Lung (tissue), 12 donors: ENCODE data around the gene NTRK3. TPM values are rescaled to one million over a fixed set of nuclear protein-coding genes. Genes with fewer than 3 reads are reported as not detected.

Source experiments
- ATAC-seq: fragments of 200-7000 bp; cut with Tn5 transposase; one replicate; pipeline ENCODE4 v1.9.1; 2020; ENCODE audit warnings: moderate number of reproducible peaks; ENCODE audit not compliant: insufficient read depth, low FRiP score
- DNase-seq, 3 donors: peaks; one replicate each; pipeline ENCODE4 v3.0.0-alpha.2; 2013 to 2017
- H3K27ac ChIP-seq, 2 donors: one replicate each; pipeline ENCODE4 v1.5.1; 2013; ENCODE audit warnings: mild to moderate bottlenecking in 2 of 2, moderate library complexity in 2 of 2, control low read depth in 1 of 2, inconsistent platforms in 1 of 2, low read depth in 1 of 2, low read length in 1 of 2
- H3K27me3 ChIP-seq, 3 donors: one replicate each; pipeline ENCODE4 v1.5.1; 2013; ENCODE audit warnings: low read length in 2 of 3; ENCODE audit not compliant: control insufficient read depth in 3 of 3, insufficient read depth in 3 of 3
- H3K36me3 ChIP-seq, 4 donors: one replicate each; pipeline ENCODE4 v1.5.1; 2013; ENCODE audit warnings: low read length in 4 of 4, mild to moderate bottlenecking in 1 of 4, moderate library complexity in 1 of 4; ENCODE audit not compliant: control insufficient read depth in 4 of 4, insufficient read depth in 4 of 4
- H3K4me1 ChIP-seq, 5 donors: one replicate each; pipeline ENCODE4 v1.5.1; 2013; ENCODE audit warnings: low read length in 5 of 5, mild to moderate bottlenecking in 2 of 5, moderate library complexity in 1 of 5; ENCODE audit not compliant: control insufficient read depth in 5 of 5, insufficient read depth in 5 of 5
- H3K4me3 ChIP-seq: one replicate; pipeline ENCODE4 v1.5.1; 2013; ENCODE audit warnings: mild to moderate bottlenecking, control low read depth, moderate library complexity
- H3K9ac ChIP-seq, 2 donors: one replicate each; pipeline ENCODE4 v1.5.1; 2013; ENCODE audit warnings: low read length in 2 of 2, control low read depth in 1 of 2; ENCODE audit not compliant: insufficient read depth in 1 of 2
- H3K9me3 ChIP-seq, 4 donors: one replicate each; pipeline ENCODE4 v1.5.1; 2013; ENCODE audit warnings: low read length in 3 of 4, mild to moderate bottlenecking in 1 of 4, moderate library complexity in 1 of 4; ENCODE audit not compliant: control insufficient read depth in 4 of 4, insufficient read depth in 3 of 4
- WGBS, 2 donors: extraction: QIAGEN DNeasy Blood & Tissue Kit; methylation state at CpG; one replicate each; pipeline ENCODE4 v1.1.7; 2013; 5-methylcytosine and 5-hydroxymethylcytosine counted together
- polyA plus RNA-seq, 2 donors: library from polyadenylated mRNA; stranded (reverse); fragments of 200-250 nt; gene quantifications; one replicate each; pipeline ENCODE4 v1.2.1, GENCODE V29; 2013
- total RNA-seq, 2 donors: library from RNA; depleted of rRNA in 1 of 2; stranded (reverse); fragments of >200 nt in 1 of 2; gene quantifications; one replicate each; pipeline ENCODE4 v1.2.1, GENCODE V29; 2014 to 2021
- TF ChIP-seq, protein P1 (sequence below): IDR thresholded peaks from 2 replicates; pipeline ENCODE4 v1.5.1; 2012; ENCODE audit warnings: mild to moderate bottlenecking; ENCODE audit errors: control extremely low read depth, extremely low read depth
- donor health status: control.
- donor health status: control.
- donor health status: Bipolar disorder and iron deficiency.
- donor health status: healthy.
- donor health status: DM: yes; HTN: yes; CAD: no.

NTRK3 gene
- total and polyA plus RNA-seq, 4 donors = 0.44 to 11.0 (median 4.2) TPM

DNA sequence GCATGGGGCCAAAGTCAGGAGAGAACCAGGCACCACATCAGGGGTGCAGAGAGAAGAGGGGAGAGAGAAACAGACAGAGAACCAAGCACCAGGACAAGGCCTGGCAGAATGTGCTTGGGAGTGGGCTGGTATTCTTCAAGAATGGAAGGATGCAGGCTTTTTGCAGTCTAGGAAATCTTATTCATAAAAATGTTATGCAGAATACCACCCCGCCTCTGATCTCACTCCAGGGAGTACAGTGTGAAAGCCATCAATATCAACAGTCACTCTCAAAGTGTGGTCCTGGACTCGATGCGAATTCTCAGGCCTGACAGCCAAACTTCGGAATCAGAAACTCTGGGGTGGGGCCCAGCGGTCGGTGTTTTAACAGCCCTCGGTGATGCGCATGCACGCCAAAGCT is 16.9 kb downstream of the NTRK3 start:
- no peak overlapping the region for H3K27ac ChIP-seq

DNA sequence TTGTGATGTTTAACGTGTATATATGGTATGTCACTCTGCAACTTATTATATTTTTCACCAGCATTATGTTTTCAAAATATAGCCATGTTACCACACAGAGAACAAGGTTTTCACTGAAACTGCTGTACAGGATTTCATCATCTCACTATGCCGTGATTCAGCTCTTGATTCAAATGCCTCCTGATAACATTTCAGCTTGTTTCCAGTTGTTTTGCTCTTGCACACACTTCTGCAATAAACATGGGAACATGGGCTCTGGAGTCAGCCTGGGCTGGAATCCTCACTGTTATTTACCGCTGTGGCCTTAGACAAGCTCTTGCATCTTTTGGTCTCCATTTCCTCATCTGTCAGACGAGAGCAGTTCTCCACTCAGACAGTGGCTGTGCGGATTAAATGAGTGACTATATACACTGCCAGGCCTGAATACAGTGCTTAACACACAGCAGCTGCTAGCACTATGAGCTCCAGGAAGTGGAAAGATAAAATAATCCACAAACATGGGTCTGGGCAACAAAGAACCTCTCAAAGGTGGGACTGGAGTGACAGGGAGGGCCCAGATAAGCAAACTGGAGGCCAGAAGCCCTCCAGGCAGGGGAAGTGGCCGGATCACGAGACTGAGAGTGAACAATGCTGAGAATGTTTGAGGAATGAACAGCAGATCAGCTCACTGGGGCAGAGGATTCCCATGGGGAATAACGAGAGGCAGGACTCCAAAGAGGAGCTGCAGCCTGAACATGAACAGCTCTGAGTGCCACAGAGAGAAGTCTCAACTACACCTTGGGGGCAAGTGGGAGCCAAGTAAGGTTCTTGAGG is 17.7 kb downstream of the NTRK3 start:
- peak overlapping the region in 1 of 2 donors; percentile 60 for H3K27ac ChIP-seq
- no peaks in the 10 kb centered on the region for H3K36me3 ChIP-seq
- TF ChIP-seq, protein P1, sequence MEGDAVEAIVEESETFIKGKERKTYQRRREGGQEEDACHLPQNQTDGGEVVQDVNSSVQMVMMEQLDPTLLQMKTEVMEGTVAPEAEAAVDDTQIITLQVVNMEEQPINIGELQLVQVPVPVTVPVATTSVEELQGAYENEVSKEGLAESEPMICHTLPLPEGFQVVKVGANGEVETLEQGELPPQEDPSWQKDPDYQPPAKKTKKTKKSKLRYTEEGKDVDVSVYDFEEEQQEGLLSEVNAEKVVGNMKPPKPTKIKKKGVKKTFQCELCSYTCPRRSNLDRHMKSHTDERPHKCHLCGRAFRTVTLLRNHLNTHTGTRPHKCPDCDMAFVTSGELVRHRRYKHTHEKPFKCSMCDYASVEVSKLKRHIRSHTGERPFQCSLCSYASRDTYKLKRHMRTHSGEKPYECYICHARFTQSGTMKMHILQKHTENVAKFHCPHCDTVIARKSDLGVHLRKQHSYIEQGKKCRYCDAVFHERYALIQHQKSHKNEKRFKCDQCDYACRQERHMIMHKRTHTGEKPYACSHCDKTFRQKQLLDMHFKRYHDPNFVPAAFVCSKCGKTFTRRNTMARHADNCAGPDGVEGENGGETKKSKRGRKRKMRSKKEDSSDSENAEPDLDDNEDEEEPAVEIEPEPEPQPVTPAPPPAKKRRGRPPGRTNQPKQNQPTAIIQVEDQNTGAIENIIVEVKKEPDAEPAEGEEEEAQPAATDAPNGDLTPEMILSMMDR = no peak
- H3K9me3 ChIP-seq = no peaks in the 10 kb centered on the region
- ATAC-seq (peak; percentile 46), DNase-seq (peak in 1 of 3 donors; percentile 59)
- WGBS, 2 donors = 54 to 57% methylated on average over 8 of the region's 8 CpGs
- H3K4me1 ChIP-seq = no peaks in the 10 kb centered on the region
- peaks cover 0 to 3% (median 0%) of the 10 kb centered on the region in 3 donors for H3K27me3 ChIP-seq
- no peak overlapping the region for H3K4me3 ChIP-seq
- H3K9ac ChIP-seq = no peak overlapping the region

More for the DNA sequence above, 16.9 kb downstream of the NTRK3 start:
- Histone ChIP-seq H3K4me1 (no peaks in the 10 kb centered on the region), H3K9ac (no peak overlapping the region), H3K36me3 (no peaks in the 10 kb centered on the region), H3K4me3 (no peak overlapping the region), H3K9me3 (no peaks in the 10 kb centered on the region), H3K27me3 (peaks cover 0 to 3% (median 0%) of the 10 kb centered on the region in 3 donors)
- DNase-seq = no peak
- ATAC-seq = no peak
- TF ChIP-seq, protein P1 = no peak
- 83 to 95% methylated on average over 9 of the region's 9 CpGs for WGBS, 2 donors

DNA sequence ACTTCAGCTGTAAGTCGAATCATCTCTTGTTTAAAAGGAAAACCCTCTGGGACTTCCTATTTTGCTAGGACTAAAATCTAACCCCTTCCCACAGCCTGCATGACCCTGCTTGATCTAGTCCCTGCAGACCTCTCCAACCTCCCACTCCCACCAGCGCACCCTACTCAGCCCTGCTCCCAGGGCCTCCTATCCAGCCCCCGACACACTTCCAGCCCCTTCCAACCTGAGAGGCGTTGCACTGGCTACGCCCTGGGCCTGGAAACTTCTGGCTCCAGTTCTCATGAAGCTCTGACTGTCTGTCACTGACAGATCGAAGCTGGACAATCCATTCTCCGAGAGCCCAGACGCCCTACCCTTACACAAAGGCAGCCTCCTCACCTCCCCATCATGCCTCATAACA is 21.8 kb downstream of the NTRK3 start:
- Histone ChIP-seq H3K4me1 (no peaks in the 10 kb centered on the region), H3K27me3 (peaks cover 0 to 3% (median 0%) of the 10 kb centered on the region in 3 donors), H3K9me3 (no peaks in the 10 kb centered on the region), H3K9ac (no peak overlapping the region), H3K36me3 (no peaks in the 10 kb centered on the region), H3K4me3 (no peak overlapping the region), H3K27ac (no peak overlapping the region)
- WGBS, 2 donors = 79 to 85% methylated on average over 8 of the region's 8 CpGs
- no peak for DNase-seq
- TF ChIP-seq, protein P1 = no peak
- ATAC-seq = no peak
